ENCODE results near the gene PPM1H. TPM values are rescaled to one million over a fixed set of nuclear protein-coding genes. Genes with fewer than 3 reads are reported as not detected.
"Not testable (repeated sequence)": the region's sequence is repeated elsewhere in the genome, so short reads cannot be mapped to it uniquely, and the experiment has no call there.

The PPM1H gene
- total RNA-seq, 1 experiment from 2014 or later: 0.22 TPM

DNA sequence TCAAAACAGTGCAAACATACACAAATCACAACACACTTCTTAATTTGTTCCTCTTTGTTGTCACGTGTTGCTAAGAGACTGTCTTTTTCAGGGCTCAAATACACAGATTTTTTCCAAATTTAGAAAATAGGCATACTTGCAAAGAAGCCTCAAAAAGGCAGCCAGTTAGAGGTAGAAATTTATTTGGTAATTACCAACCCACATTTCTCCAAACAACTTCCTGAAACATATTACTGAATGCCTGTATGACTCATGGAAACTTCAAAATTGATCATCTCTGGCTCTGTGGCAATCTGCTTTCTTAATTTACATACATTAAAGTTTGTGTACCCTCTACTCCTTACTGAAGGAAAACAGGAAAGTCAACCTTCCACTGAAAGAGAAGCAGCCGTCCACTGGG is 36.4 kb downstream of the PPM1H start:
- no peaks in the 10 kb centered on the region for H3K4me1 ChIP-seq (ENCODE audit: low read length)
- no peaks in the 10 kb centered on the region for H4K20me1 ChIP-seq (ENCODE audit: insufficient read depth, low read depth, low read length)

DNA sequence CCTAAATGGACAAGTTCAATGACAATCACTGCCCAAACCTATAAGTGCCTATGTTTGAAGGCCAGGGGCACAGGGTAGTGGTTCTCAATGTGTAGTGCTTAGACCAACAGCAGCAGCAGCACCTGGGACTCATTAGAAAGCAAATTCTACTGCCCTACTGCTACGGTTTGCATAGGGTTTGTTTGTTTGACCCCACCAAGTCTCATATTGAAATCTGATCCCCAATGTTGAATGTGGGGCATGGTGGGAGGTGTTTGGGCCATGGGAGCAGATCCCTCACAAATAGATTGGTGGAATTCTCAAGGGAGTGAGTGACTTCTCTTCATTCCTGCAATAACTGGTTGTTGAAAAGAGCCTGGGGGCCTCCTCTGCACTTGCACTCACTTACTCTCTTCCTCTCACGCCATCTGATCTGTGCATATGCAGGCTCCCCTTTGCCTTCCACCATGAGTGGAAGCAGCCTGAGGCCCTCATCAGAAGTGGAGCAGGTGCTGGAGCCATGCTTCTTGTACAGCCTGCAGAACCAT is 39.5 kb downstream of the PPM1H start:
- Histone ChIP-seq H3K9me2 (replicated peaks; ENCODE audit: insufficient read depth, low read length) (no peaks in the 10 kb centered on the region), H3K9me3 (ENCODE audit: low read length) (no peaks in the 10 kb centered on the region), H3K4me2 (ENCODE audit: low read depth, low read length, poor library complexity, severe bottlenecking) (no peak overlapping the region), H3K4me3 (ENCODE audit: low read length) (no peak overlapping the region), H3K36me3 (ENCODE audit: insufficient read depth, low read length) (no peaks in the 10 kb centered on the region), H2AFZ (ENCODE audit: low read length) (no peak overlapping the region), H3K27me3 (ENCODE audit: low read length) (no peaks in the 10 kb centered on the region), H4K20me1 (ENCODE audit: insufficient read depth, low read depth, low read length) (no peaks in the 10 kb centered on the region), H3K27ac (ENCODE audit: low read length) (no peak overlapping the region), H3K79me2 (ENCODE audit: low read length) (no peaks in the 10 kb centered on the region), H3K4me1 (ENCODE audit: low read length) (no peaks in the 10 kb centered on the region), H3K9ac (ENCODE audit: low read length) (no peak overlapping the region)
- DNase-seq: no peak

More for the DNA sequence above, 36.4 kb downstream of the PPM1H start:
- H2AFZ ChIP-seq (ENCODE audit: low read length): no peak overlapping the region
- H3K27ac ChIP-seq (ENCODE audit: low read length): no peak overlapping the region
- no peaks in the 10 kb centered on the region for H3K79me2 ChIP-seq (ENCODE audit: low read length)
- no peaks in the 10 kb centered on the region for H3K36me3 ChIP-seq (ENCODE audit: insufficient read depth, low read length)
- no peaks in the 10 kb centered on the region for H3K9me2 ChIP-seq (replicated peaks; ENCODE audit: insufficient read depth, low read length)
- H3K9ac ChIP-seq (ENCODE audit: low read length): no peak overlapping the region
- no peaks in the 10 kb centered on the region for H3K9me3 ChIP-seq (ENCODE audit: low read length)
- H3K27me3 ChIP-seq (ENCODE audit: low read length): no peaks in the 10 kb centered on the region
- DNase-seq: no peak
- H3K4me2 ChIP-seq (ENCODE audit: low read depth, low read length, poor library complexity, severe bottlenecking): no peak overlapping the region
- no peak overlapping the region for H3K4me3 ChIP-seq (ENCODE audit: low read length)

DNA sequence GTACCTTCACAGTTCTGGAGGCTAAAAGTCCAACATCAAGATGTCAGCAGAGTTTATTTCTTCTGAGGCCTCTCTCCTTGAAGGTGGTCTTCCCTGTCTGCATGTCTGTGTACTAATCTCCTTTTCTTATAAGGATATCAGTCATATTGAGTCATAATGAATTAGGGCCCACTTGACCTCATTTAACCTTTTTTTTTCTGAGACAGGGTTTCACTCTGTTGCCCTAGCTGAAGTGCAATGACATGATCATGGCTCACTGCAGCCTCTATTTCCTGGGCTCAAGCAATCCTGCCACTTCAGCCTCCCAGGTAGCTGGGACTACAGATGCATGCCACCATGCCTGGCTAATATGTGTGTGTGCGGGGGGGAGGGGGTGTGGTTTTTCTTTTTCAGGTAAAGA is 41.7 kb downstream of the PPM1H start:
- H3K4me2 ChIP-seq (ENCODE audit: low read depth, low read length, poor library complexity, severe bottlenecking): no peak overlapping the region
- no peaks in the 10 kb centered on the region for H3K9me2 ChIP-seq (replicated peaks; ENCODE audit: insufficient read depth, low read length)
- no peak for DNase-seq
- no peaks in the 10 kb centered on the region for H4K20me1 ChIP-seq (ENCODE audit: insufficient read depth, low read depth, low read length)
- H3K27me3 ChIP-seq (ENCODE audit: low read length): no peaks in the 10 kb centered on the region
- H3K36me3 ChIP-seq (ENCODE audit: insufficient read depth, low read length): no peaks in the 10 kb centered on the region
- H2AFZ ChIP-seq (ENCODE audit: low read length): no peak overlapping the region
- no peak overlapping the region for H3K9ac ChIP-seq (ENCODE audit: low read length)
- H3K4me3 ChIP-seq (ENCODE audit: low read length): no peak overlapping the region
- H3K4me1 ChIP-seq (ENCODE audit: low read length): no peaks in the 10 kb centered on the region
- no peaks in the 10 kb centered on the region for H3K9me3 ChIP-seq (ENCODE audit: low read length)
- H3K27ac ChIP-seq (ENCODE audit: low read length): no peak overlapping the region
- no peaks in the 10 kb centered on the region for H3K79me2 ChIP-seq (ENCODE audit: low read length)

DNA sequence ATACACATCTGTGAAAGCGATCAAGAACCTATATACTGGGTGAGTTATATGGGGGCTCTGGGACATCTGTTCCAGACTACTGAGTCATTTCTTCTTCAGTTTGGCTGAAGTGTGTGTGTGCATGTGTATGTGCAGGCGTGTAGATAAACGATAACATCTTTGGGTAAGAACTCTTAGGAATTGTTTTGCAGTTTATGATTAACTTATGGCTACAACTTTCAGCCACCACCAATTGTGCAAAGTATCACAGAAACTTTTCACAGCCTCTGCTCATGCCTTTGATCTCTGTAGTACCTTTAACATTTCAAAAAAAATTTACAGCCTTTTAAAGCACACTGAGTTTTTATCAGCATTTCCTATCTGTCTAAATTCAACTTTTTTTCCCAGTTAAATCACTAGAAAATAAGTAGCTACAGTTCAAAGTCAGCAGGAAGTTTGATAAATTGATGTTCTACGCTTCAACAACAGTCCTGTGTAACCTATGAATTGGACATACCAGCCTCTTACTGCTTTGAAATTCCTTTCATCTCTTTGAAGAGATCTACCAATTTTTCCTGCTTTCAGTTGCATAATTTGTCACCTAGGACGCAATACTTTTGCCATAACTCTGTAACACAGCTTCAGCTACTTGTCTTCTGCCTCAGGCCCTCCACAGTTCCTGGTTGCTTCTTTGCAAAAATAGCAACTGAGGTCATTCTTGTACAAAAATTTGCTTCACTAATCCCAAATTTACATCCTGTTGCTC is 43.0 kb downstream of the PPM1H start:
- Histone ChIP-seq H3K9me2 (replicated peaks; ENCODE audit: insufficient read depth, low read length) (no peaks in the 10 kb centered on the region), H3K9ac (ENCODE audit: low read length) (no peak overlapping the region), H3K4me2 (ENCODE audit: low read depth, low read length, poor library complexity, severe bottlenecking) (no peak overlapping the region), H2AFZ (ENCODE audit: low read length) (no peak overlapping the region), H3K79me2 (ENCODE audit: low read length) (no peaks in the 10 kb centered on the region), H3K4me3 (ENCODE audit: low read length) (no peak overlapping the region), H3K9me3 (ENCODE audit: low read length) (no peaks in the 10 kb centered on the region), H3K27me3 (ENCODE audit: low read length) (no peaks in the 10 kb centered on the region), H4K20me1 (ENCODE audit: insufficient read depth, low read depth, low read length) (no peaks in the 10 kb centered on the region), H3K27ac (ENCODE audit: low read length) (no peak overlapping the region), H3K4me1 (ENCODE audit: low read length) (no peaks in the 10 kb centered on the region), H3K36me3 (ENCODE audit: insufficient read depth, low read length) (no peaks in the 10 kb centered on the region)
- no peak for DNase-seq

- Histone ChIP-seq H3K9me2 (replicated peaks; ENCODE audit: insufficient read depth, low read length) (no peaks in the 10 kb centered on the region), H3K27ac (ENCODE audit: low read length) (no peak overlapping the region), H3K4me2 (ENCODE audit: low read depth, low read length, poor library complexity, severe bottlenecking) (no peak overlapping the region), H3K9me3 (ENCODE audit: low read length) (no peaks in the 10 kb centered on the region), H3K4me1 (ENCODE audit: low read length) (no peaks in the 10 kb centered on the region), H2AFZ (ENCODE audit: low read length) (no peak overlapping the region), H3K79me2 (ENCODE audit: low read length) (no peaks in the 10 kb centered on the region), H3K9ac (ENCODE audit: low read length) (no peak overlapping the region), H3K36me3 (ENCODE audit: insufficient read depth, low read length) (no peaks in the 10 kb centered on the region), H3K4me3 (ENCODE audit: low read length) (no peak overlapping the region), H3K27me3 (ENCODE audit: low read length) (no peaks in the 10 kb centered on the region), H4K20me1 (ENCODE audit: insufficient read depth, low read depth, low read length) (no peaks in the 10 kb centered on the region)
- DNase-seq: no peak
Observed at GRCh38 chr12:62888454-62889110, 46.4 kb downstream of the PPM1H start.

DNA sequence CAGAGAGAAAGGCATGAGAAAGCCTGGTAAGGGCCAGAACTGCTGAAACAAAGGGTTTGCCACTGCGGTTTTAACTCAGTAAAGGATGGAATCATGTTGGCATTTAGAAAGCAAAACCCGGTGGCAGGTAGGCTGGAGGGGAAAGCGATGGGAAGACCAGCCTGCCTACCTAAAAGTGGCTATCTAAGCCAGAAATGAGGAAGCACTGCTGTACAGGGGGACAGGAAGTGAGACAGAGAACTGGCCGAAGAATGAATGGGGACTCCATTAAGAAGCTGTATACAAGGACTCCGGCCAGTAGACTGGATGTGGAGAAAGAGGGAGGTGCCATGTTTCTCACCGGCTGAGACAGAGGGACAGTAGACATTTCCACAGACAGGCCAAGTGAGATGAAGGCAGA is 48.2 kb downstream of the PPM1H start:
- no peaks in the 10 kb centered on the region for H3K27me3 ChIP-seq (ENCODE audit: low read length)

DNA sequence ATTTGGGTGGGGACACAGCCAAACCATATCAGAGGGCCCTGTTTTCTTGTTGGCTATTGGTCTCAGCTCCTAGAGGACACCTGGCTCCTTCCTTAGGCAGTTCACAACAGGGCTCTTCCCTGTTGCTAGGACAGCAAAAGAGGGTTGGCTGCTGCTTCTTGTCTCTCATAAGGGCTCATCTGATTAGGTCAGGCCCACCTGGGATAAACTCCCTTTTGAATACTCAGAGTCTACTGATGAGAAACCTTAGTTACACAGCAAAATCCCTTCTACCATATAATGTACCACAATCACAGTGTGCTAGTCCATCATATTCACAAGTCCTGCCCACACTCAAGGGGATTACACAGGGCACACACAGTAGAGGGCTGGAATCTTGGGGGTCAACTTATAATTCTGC is 49.7 kb downstream of the PPM1H start:
- no peak for DNase-seq
- no peaks in the 10 kb centered on the region for H3K9me2 ChIP-seq (replicated peaks; ENCODE audit: insufficient read depth, low read length)
- no peak overlapping the region for H3K4me2 ChIP-seq (ENCODE audit: low read depth, low read length, poor library complexity, severe bottlenecking)
- no peak overlapping the region for H2AFZ ChIP-seq (ENCODE audit: low read length)
- H3K9me3 ChIP-seq (ENCODE audit: low read length): no peaks in the 10 kb centered on the region
- H3K27me3 ChIP-seq (ENCODE audit: low read length): no peaks in the 10 kb centered on the region
- no peak overlapping the region for H3K9ac ChIP-seq (ENCODE audit: low read length)
- H3K4me3 ChIP-seq (ENCODE audit: low read length): no peak overlapping the region
- no peaks in the 10 kb centered on the region for H3K79me2 ChIP-seq (ENCODE audit: low read length)
- H3K36me3 ChIP-seq (ENCODE audit: insufficient read depth, low read length): no peaks in the 10 kb centered on the region
- peaks cover 17% of the 10 kb centered on the region for H3K4me1 ChIP-seq (ENCODE audit: low read length)
- H3K27ac ChIP-seq (ENCODE audit: low read length): no peak overlapping the region
- no peaks in the 10 kb centered on the region; the same call in 1 of the 2 replicates for H4K20me1 ChIP-seq (ENCODE audit: insufficient read depth, low read depth, low read length)

More for the DNA sequence above, 48.2 kb downstream of the PPM1H start:
- H2AFZ ChIP-seq (ENCODE audit: low read length): no peak overlapping the region
- H3K9ac ChIP-seq (ENCODE audit: low read length): no peak overlapping the region
- no peaks in the 10 kb centered on the region for H3K9me2 ChIP-seq (replicated peaks; ENCODE audit: insufficient read depth, low read length)
- no peaks in the 10 kb centered on the region; the same call in 1 of the 2 replicates for H4K20me1 ChIP-seq (ENCODE audit: insufficient read depth, low read depth, low read length)
- H3K27ac ChIP-seq (ENCODE audit: low read length): no peak overlapping the region
- H3K36me3 ChIP-seq (ENCODE audit: insufficient read depth, low read length): no peaks in the 10 kb centered on the region
- no peaks in the 10 kb centered on the region for H3K79me2 ChIP-seq (ENCODE audit: low read length)
- H3K4me3 ChIP-seq (ENCODE audit: low read length): no peak overlapping the region
- H3K4me1 ChIP-seq (ENCODE audit: low read length): peaks cover 15% of the 10 kb centered on the region
- DNase-seq: no peak
- no peak overlapping the region for H3K4me2 ChIP-seq (ENCODE audit: low read depth, low read length, poor library complexity, severe bottlenecking)
- H3K9me3 ChIP-seq (ENCODE audit: low read length): no peaks in the 10 kb centered on the region

DNA sequence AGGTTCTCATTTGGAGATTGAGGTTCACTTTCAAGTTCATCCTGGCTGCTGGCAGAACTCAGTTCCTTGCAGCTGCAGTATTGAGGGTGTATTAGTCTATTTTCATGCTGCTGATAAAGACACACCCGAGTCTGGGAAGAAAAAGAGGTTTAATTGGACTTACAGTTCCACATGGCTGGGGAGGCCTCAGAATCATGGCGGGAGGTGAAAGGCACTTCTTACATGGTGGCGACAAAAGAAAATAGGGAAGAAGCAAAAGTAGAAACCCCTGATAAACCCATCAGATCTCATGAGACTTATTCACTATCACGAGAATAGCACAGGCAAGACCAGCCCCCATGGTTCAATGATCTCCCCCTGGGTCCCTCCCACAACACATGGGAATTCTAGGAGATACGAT is 50.1 kb downstream of the PPM1H start:
- peaks cover 17% of the 10 kb centered on the region for H3K4me1 ChIP-seq (ENCODE audit: low read length)
- H3K79me2 ChIP-seq (ENCODE audit: low read length); H3K27ac ChIP-seq (ENCODE audit: low read length); DNase-seq; H2AFZ ChIP-seq (ENCODE audit: low read length); H3K4me3 ChIP-seq (ENCODE audit: low read length); H3K9ac ChIP-seq (ENCODE audit: low read length); H3K9me2 ChIP-seq (replicated peaks; ENCODE audit: insufficient read depth, low read length); H3K36me3 ChIP-seq (ENCODE audit: insufficient read depth, low read length); H3K9me3 ChIP-seq (ENCODE audit: low read length); H3K4me2 ChIP-seq (ENCODE audit: low read depth, low read length, poor library complexity, severe bottlenecking); H3K27me3 ChIP-seq (ENCODE audit: low read length); H4K20me1 ChIP-seq (ENCODE audit: insufficient read depth, low read depth, low read length): not testable (repeated sequence)

All from Karpas-422 (cell line).